HG03354 (cell line): Measurements from ENCODE around the gene THY1.
"Not testable (repeated sequence)": the region's sequence is repeated elsewhere in the genome, so short reads cannot be mapped to it uniquely, and the experiment has no call there.

Experiments
- ATAC-seq: cut with Tn5 transposase; IDR thresholded peaks from one replicate; pipeline ENCODE4 v1.9.1; 2021; ENCODE audit warnings: mild to moderate bottlenecking; ENCODE audit not compliant: unreplicated experiment, poor library complexity, severe bottlenecking

Gene THY1

GRCh38 chr11:119446871-119447663 is 24.1 kb upstream of the THY1 start:
- ATAC-seq, result no peak

- no peak for ATAC-seq
These were observed 23.5 kb upstream of the THY1 start for GRCh38 chr11:119446434-119446833.

GRCh38 chr11:119445850-119446249 is 22.9 kb upstream of the THY1 start:
- no peak for ATAC-seq

GRCh38 chr11:119445379-119445778 is 22.4 kb upstream of the THY1 start:
- no peak for ATAC-seq

GRCh38 chr11:119441898-119442243 is 18.9 kb upstream of the THY1 start:
- ATAC-seq, result no peak

- no peak for ATAC-seq
These were observed 15.6 kb upstream of the THY1 start for GRCh38 chr11:119438599-119438998.

- ATAC-seq, result not testable (repeated sequence)
These were observed 14.5 kb upstream of the THY1 start for GRCh38 chr11:119437521-119437920.

- ATAC-seq, result no peak
These were observed 13.7 kb upstream of the THY1 start for GRCh38 chr11:119436711-119437110.

- ATAC-seq, result no peak
These were observed 13.1 kb upstream of the THY1 start for GRCh38 chr11:119436093-119436492.

- no peak for ATAC-seq
These were observed 11.8 kb upstream of the THY1 start for GRCh38 chr11:119434591-119435330.

- no peak for ATAC-seq
These were observed 10.4 kb upstream of the THY1 start for GRCh38 chr11:119433358-119433725.

- ATAC-seq, result no peak
These were observed 9.7 kb upstream of the THY1 start for GRCh38 chr11:119432484-119433357.

GRCh38 chr11:119431523-119431922 is 8.6 kb upstream of the THY1 start:
- ATAC-seq, result no peak

- no peak for ATAC-seq
These were observed 4.3 kb upstream of the THY1 start for GRCh38 chr11:119427279-119427678.

- no peak for ATAC-seq
These were observed 3.2 kb upstream of the THY1 start for GRCh38 chr11:119426142-119426541.

- no peak for ATAC-seq
These were observed 1.8 kb upstream of the THY1 start for GRCh38 chr11:119424775-119425174.

- ATAC-seq, result no peak
These were observed 1.3 kb upstream of the THY1 start for GRCh38 chr11:119424276-119424675.

GRCh38 chr11:119423509-119424254 is 710 bp upstream of the THY1 start:
- ATAC-seq, result no peak

- no peak for ATAC-seq
These were observed 797 bp downstream of the THY1 start for GRCh38 chr11:119421941-119422808.
